Type B pancreatic cell (in vitro differentiated cells): ENCODE results near the gene PLPP3. TPM values are rescaled to one million over a fixed set of nuclear protein-coding genes. Genes with fewer than 3 reads are reported as not detected.

Experiments used
- DNase-seq: peaks from one replicate; pipeline ENCODE4 v3.0.0; 2021; ENCODE audit warnings: mixed read lengths; ENCODE audit not compliant: unreplicated experiment; ENCODE audit errors: extremely low spot score
- H3K27ac Mint-ChIP-seq: 2 replicates; pipeline ENCODE4 v1.8.0; 2021; ENCODE audit warnings: mild to moderate bottlenecking, mixed read lengths
- H3K27me3 Mint-ChIP-seq: 2 replicates; pipeline ENCODE4 v1.8.0; 2021; ENCODE audit warnings: mixed read lengths
- H3K36me3 Mint-ChIP-seq: 2 replicates; pipeline ENCODE4 v1.8.0; 2021; ENCODE audit warnings: mixed read lengths
- H3K4me1 Mint-ChIP-seq: one replicate; pipeline ENCODE4 v1.8.0; 2021; ENCODE audit warnings: mixed read lengths; ENCODE audit not compliant: unreplicated experiment
- H3K4me3 Mint-ChIP-seq: 2 replicates; pipeline ENCODE4 v1.8.0; 2021; ENCODE audit warnings: mild to moderate bottlenecking, mixed read lengths
- H3K9me3 Mint-ChIP-seq: 2 replicates; pipeline ENCODE4 v1.8.0; 2021; ENCODE audit warnings: mixed read lengths
- total RNA-seq: library from RNA; stranded (reverse); gene quantifications from 2 replicates; pipeline ENCODE4 v1.2.1, GENCODE V29; 2021; ENCODE audit warnings: low replicate concordance
- TF ChIP-seq, protein P1 (sequence below): fragments of 200-600 bp; sonication (generic); conservative IDR thresholded peaks from 2 replicates; pipeline ENCODE4 v1.5.0; 2021; ENCODE audit warnings: antibody characterized with exemption, mild to moderate bottlenecking

The PLPP3 gene
- total RNA-seq, 1 donor from 2014 or later = 79.0 TPM

DNA sequence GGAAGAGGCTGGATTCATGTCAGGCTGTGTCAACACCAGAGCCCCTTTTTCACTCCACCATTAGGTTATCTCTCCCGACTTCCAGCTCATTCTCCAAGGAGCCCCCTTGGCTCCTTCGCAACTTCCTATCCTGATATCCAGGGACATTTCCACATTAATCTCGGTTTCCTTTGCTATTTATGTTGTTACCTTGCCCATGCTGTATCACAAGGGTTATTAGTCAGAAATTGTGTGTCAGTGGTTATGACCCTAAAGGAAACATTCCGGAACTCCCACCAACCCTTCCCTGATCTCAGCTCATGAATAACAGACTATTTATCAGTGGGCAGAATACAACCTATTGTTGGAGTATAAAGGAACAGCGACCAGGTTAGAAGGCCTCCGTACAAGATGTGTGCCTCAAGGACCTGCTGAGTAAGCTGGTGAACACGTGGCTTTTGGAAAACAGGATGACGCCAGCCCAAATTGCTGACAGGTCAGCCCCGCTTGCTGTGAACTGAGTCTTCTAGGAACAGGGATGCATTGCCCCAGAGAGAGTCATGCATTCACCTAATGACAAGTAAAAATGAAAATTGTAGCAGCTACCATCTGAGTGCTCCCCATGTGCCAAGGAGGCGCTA, 121.5 kb downstream of the PLPP3 start:
- TF ChIP-seq, protein P1, sequence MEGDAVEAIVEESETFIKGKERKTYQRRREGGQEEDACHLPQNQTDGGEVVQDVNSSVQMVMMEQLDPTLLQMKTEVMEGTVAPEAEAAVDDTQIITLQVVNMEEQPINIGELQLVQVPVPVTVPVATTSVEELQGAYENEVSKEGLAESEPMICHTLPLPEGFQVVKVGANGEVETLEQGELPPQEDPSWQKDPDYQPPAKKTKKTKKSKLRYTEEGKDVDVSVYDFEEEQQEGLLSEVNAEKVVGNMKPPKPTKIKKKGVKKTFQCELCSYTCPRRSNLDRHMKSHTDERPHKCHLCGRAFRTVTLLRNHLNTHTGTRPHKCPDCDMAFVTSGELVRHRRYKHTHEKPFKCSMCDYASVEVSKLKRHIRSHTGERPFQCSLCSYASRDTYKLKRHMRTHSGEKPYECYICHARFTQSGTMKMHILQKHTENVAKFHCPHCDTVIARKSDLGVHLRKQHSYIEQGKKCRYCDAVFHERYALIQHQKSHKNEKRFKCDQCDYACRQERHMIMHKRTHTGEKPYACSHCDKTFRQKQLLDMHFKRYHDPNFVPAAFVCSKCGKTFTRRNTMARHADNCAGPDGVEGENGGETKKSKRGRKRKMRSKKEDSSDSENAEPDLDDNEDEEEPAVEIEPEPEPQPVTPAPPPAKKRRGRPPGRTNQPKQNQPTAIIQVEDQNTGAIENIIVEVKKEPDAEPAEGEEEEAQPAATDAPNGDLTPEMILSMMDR = no peak
- Mint-ChIP-seq H3K4me3 (no peak overlapping the region), H3K36me3 (no peaks in the 10 kb centered on the region), H3K27me3 (peaks cover 4% of the 10 kb centered on the region), H3K4me1 (peaks cover 35% of the 10 kb centered on the region), H3K9me3 (peaks cover 4% of the 10 kb centered on the region), H3K27ac (no peak overlapping the region)
- DNase-seq = no peak

DNA sequence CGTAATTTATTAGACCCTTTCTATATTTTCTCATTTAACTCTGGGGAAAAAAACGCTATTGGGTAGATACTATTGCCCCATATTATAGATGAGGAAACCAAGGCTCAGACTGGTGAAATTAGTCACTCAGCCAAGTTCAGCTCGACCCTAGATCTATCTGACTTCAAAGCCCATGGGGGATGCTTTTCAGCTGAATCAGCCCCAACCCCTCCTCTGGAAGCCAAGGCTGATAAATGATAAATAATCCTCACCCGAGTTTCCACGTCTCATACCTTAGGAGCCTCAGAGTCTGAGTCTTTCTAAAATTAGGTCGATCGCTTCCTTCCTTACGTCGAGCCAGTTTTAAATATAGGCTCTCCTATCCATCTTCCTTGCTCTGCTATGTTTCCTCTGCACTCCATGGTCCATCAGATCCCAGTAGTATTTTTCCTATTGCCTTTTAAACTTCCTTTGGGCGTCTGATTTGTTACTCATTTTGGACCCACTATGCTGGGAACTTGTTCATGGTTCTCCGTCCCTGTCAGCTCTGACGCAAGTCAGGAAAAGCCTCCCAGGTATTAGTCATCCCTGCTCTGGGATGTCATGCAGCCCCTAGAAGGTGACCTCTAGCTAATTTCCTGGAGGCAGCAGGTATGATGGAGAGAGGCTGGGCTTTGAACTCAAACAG, 122.8 kb downstream of the PLPP3 start:
- DNase-seq = no peak
- Mint-ChIP-seq H3K36me3 (no peaks in the 10 kb centered on the region), H3K4me1 (peaks cover 35% of the 10 kb centered on the region), H3K27ac (no peak overlapping the region), H3K9me3 (peaks cover 4% of the 10 kb centered on the region), H3K27me3 (peaks cover 4% of the 10 kb centered on the region), H3K4me3 (no peak overlapping the region)
- TF ChIP-seq, protein P1 = no peak

DNA sequence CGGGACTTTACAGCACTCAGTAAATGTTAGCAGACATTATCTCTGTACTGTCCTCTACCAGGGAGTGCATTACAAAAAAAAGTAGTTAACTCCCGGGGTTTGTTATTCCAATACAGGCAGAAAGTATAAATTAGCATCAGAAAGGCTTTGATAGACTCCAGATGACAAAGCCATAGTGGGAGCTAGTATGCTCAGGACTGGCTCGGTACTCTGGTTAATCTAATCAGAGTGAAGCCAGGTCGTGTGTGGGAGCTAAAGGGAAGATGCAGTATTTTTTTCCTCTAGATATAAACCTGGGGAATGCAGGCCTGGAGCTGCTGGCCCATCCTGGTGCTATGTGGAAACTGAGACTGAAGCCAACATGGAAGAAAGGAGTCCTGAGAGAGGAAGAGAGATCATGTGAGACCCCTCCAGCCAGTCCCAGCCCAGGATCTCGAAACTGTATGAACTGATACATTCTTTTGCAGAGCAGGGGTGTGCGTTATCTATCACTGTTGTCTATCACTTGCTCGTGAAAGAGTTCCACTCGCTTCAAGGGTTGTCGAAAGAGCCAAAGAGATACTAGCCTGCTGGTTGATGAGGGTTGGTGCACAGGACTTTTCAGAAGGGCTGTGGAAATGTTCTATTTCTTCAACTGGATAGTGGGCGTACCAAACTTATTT, 125.8 kb downstream of the PLPP3 start:
- Mint-ChIP-seq H3K27ac (peak overlapping the region; percentile 52), H3K27me3 (no peaks in the 10 kb centered on the region), H3K4me1 (peaks cover 37% of the 10 kb centered on the region), H3K9me3 (peaks cover 4% of the 10 kb centered on the region), H3K36me3 (no peaks in the 10 kb centered on the region), H3K4me3 (peak overlapping the region; percentile 1)
- TF ChIP-seq, protein P1 = no peak
- no peak for DNase-seq

DNA sequence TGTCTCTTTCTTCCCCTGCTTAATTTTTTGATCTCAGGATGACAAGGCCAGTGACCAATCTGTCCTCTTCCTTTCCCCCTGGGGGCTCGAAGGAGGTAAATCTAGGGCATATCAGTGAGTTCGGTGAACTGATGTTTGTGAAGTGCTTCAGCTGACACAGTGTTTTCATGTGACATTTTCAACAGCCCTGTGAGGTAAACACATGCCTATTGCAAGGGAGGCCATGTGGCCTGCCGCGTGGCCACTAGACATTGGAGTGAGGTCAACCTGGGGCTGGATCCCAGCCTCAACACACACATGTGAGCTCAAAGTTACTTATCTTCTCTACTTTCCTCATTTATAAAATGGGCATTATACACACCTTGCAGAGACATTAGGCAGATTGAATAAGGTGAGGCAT, 126.3 kb downstream of the PLPP3 start:
- TF ChIP-seq, protein P1 = no peak
- Mint-ChIP-seq H3K36me3 (no peaks in the 10 kb centered on the region), H3K4me1 (peaks cover 37% of the 10 kb centered on the region), H3K27ac (peak overlapping the region; percentile 52), H3K4me3 (peak overlapping the region; percentile 1), H3K9me3 (peaks cover 4% of the 10 kb centered on the region), H3K27me3 (no peaks in the 10 kb centered on the region)
- no peak for DNase-seq

DNA sequence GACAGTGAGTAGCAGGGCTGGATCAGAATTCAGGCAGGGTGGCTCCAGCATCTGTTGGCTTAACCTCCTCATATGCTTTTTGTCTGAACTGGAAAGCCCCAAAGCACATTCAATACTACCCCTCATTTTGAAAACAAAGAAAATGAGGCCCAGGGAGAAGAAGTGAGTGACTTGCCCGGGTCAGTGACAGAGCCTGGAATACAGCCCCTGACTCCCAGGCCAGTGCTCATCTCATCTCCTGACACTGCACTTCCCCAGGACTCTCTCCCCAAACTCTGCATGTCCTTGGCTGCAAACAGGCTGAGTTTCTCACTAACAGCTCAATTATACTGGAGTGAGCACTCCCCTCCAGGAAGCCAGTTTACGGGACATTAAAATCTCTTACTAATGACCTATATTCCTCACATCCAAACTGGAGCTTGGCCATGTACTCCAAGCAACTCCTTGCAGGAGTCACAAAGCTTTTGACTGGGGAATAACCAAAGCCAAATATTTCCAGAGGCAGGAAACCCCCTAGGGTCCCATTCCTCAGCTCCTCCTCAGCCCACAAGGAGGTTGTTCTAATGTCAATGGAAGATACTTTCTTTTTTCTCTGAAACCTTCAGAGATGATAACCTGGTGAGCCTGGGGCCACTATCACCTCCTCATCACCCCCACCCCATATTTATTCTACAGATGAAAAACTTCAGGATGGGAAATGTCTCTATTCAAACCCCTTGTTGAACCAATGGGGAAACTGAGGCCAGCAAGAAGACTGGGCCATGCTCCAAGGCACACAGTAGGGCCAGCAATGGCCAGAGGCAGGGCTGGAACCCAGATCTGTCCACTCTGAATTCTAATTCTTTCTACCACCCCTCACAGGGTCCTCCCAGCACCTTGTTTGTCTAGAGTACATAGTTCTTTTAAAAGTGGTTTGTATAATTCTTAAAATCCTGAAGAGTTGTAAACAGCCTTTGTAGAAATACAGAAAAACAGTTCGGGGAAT, 127.0 kb downstream of the PLPP3 start:
- H3K9me3 Mint-ChIP-seq = peaks cover 4% of the 10 kb centered on the region
- no peak overlapping the region for H3K4me3 Mint-ChIP-seq
- H3K36me3 Mint-ChIP-seq = no peaks in the 10 kb centered on the region
- no peaks in the 10 kb centered on the region for H3K27me3 Mint-ChIP-seq
- TF ChIP-seq, protein P1 = no peak
- peak overlapping the region; percentile 52 for H3K27ac Mint-ChIP-seq
- DNase-seq = no peak
- H3K4me1 Mint-ChIP-seq = peaks cover 37% of the 10 kb centered on the region
